SH-SY5Y (cell line): Measurements from ENCODE around the gene KRTAP23-1.

Experiments
- GATA2 ChIP-seq: IDR thresholded peaks from 2 replicates; pipeline ENCODE4 v1.6.1; 2011; ENCODE audit warnings: mild to moderate bottlenecking, low read depth, low read length
- GATA3 ChIP-seq: IDR thresholded peaks from 2 replicates; pipeline ENCODE4 v1.6.1; 2011; ENCODE audit warnings: low read depth, mild to moderate bottlenecking, low read length, moderate library complexity

Gene KRTAP23-1

DNA sequence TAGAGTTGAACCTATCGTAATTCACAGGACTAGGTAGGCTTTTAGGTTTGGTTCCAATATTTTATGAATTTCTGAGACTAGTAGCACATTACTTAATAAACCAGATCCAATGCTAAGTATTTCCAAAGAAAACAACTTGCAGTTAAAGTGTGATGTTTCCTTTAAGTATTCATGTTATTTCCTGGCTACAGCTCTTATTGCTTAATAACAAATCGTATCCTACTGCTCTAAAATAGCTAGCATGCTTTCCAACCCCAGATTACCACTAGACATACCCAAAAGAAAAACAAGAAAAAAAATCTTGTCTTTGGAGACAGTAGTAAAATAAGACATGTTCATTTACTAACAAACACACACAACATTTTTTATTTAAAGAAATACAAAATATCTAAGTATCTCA is 11.8 kb downstream of the KRTAP23-1 start:
- no peak for TF ChIP-seq GATA3
- no peak for TF ChIP-seq GATA2

DNA sequence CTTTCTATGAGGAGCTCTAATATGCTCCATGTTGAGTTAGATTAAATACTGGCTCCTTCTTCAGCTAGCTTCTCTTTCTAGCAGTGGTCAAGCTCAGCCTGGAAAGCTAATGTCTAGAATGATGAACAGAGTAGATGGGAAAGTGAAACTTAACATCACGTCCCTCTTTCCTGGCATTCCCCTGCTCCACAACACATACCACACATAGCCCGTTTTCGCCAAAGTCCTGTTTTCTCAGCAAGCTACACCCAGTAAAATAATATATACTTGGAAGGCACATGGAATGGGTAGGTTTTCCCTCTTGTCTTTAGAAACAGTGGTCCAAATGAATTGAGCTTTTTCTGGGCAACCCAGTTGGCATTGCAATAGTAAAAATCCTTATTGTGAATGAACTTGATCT is 14.7 kb downstream of the KRTAP23-1 start:
- TF ChIP-seq GATA3 (no peak), GATA2 (no peak)

DNA sequence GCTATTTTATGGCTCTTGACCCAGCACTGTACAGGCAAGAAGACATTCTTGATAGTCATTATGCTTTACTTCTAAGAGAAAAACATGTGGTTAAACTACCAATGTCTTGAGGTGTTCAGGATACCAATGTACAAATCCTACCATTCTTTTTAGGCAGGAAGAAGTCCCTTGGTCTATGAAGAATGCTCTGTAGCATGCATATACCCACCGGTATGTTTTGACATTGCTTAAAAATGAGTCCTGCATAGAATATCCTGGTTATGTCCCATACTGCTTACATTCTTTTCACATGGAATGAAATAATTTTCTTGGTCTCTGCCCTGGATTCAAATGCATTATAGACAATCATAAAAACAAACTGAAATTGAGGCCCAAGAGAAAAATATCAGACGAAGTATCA is 15.7 kb downstream of the KRTAP23-1 start:
- TF ChIP-seq GATA3 (no peak), GATA2 (no peak)

DNA sequence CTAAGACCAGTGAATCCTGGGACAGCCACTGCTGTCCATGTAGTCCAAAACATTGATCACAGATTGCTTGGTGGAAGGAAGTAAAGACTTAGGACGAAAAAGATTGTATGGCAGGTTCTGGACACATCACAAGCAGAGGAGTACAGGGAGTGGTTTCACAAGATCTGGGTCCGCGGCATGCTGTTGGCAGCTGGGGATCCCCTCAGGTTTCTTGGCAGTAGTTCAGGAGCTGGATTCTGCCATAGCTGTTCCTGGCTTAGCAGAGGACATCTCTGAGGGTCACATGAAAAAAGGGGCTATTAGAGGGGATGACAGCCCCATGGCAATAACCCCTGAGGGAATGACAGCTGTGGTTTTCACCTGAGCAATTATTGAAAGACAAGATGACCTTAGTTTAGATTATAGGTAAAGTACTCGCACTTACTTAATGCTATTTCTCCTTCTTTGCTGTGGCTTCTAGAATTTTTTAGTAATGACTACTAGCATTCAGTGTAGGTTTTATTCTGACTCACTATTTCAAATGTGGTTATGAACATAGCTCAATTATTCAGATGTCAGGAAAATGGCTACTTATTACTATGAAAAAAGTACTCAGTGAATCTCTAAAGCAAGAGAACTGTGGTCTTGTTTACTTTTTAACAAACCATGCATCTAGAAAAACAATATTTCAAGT is 19.1 kb downstream of the KRTAP23-1 start:
- TF ChIP-seq GATA2 (no peak), GATA3 (no peak)

DNA sequence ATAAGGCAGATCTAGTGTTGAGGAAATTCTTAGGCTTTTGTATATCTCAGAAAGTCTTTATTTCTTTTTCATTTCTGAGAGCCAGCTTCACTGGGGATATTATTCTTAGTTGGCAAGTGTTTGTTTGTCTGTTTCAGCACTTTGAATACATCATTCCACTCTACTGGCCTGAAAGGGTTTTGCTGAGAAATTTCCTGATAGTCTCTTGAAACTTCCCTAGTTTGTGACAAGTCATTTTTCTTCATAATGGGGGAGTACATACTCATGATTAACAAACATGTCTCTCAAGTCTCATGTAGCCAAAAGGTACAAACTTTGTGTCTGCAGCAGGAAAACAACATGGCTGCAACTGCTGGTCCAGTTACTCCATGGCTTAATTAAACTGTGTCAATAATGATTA is 22.0 kb downstream of the KRTAP23-1 start:
- no peak for TF ChIP-seq GATA3
- no peak for TF ChIP-seq GATA2

DNA sequence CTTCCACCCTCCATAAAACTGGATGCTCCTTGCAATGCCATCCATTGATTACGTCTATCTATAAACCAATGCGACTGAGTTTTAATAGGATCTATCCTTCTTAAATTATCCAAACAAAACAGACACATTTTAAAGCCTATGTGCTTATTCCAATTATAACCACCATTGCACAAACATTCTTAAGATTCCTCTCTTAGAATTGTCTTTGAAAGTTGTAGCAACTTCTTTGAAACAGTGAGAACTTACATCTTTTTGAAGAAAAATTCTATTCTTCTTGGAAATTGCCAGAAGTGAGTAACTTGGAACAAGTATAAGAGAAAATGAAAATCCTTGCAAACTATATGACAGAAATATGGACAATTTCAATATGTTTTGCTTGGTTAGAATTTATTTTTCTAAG is 28.2 kb downstream of the KRTAP23-1 start, which contains the start of gene KRTAP26-1:
KRTAP26-1 (minus strand) TSS at position 101 of the 400 bp plus-strand sequence. CDS start 280 bp downstream, outside the sequence.
- TF ChIP-seq GATA2, result no peak
- no peak for TF ChIP-seq GATA3

DNA sequence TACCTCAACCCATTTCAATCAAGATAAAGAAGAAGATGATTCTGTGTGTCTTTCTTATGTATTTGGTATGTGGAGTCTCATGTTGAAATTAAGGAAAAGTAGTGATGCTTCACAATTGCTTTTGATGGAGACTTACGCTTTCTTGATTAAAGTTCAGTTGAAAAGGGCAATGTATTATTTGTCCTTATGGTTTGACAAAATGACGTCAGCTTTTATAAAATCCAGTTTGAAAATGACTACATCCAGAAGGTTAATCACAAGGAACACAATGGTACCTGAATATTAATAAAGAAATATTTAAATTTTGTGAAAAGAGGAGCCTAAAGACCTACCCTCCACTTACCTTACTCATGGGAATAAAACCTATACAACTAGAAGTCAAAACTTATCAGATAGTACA is 32.7 kb downstream of the KRTAP23-1 start:
- TF ChIP-seq GATA3, result no peak
- TF ChIP-seq GATA2, result no peak

DNA sequence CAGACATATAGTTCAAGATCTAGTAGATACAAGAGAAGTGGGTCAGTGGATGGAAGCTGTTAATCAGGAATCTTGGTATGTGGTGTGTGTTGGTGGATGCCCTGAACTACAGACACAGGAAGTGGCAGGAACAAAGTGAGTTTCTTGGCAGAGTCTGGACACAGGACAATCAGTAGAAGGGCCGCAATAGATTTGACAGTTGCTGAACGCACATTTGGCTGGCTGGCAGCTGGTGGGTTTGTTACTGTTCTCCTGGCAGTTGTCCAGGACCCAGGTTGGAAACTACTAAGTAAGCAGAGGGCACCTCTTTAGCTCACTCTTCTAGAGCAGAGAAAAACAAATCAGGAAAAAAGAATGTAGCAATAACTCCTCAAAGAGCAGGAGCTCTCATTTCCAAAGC is 41.5 kb downstream of the KRTAP23-1 start:
- no peak for TF ChIP-seq GATA2
- TF ChIP-seq GATA3, result no peak

DNA sequence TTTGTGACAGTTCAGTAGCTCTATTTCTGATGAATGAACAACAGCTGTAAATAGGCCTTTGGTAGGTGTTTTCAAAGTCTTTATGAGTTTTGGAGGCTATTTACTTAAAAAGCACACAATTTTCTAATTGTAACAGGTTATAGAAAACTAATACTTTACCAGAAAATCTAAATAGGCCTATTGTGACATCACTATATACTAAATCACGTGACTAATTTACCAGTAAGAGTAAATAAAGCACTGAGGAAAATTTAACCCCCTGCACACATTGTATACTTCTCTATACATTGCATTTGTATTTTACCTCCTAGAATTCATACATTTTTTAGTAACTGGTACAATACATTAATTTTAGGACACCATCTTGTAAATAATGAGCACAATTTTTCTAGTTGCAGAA is 43.3 kb downstream of the KRTAP23-1 start:
- TF ChIP-seq GATA3 (no peak), GATA2 (no peak)
